K562 (cell line): Measurements from ENCODE around the gene KAZALD1. TPM values are rescaled to one million over a fixed set of nuclear protein-coding genes. Genes with fewer than 3 reads are reported as not detected.

Source experiments
- ATAC-seq: fragments of 200-7000 bp; cut with Tn5 transposase; 3 replicates; pipeline ENCODE4 v1.9.1; 2020; ENCODE audit warnings: moderate library complexity
- BruUV-seq: library from RNA; stranded (reverse); fragments of 400-500 nt; replicated peaks from 2 replicates; lab custom pipeline; 2021; lab: Mats Ljungman, UMichigan
- CTCF ChIA-PET: fragments of 300-600 bp; formaldehyde crosslinking; extraction: SDS; loops from one replicate; lab custom pipeline; 2021; ENCODE audit warnings: low intra/inter-chr PET ratio; lab: Yijun Ruan, JAX
- POLR2A ChIA-PET: fragments of 300-600, 350-650 bp; sonication (Branson Sonifier 250); formaldehyde crosslinking; extraction: SDS; loops from one replicate; lab custom pipeline; 2021; ENCODE audit warnings: antibody characterized with exemption, inconsistent platforms; lab: Yijun Ruan, JAX
- DNase-seq, 4 experiments: peaks; one replicate each; pipeline versions ENCODE4 v3.0.0 to v3.0.0-alpha.2; 2011 to 2018; ENCODE audit warnings: low spot score in 3 of 4, mixed read lengths in 3 of 4; ENCODE audit errors: extremely low read depth in 1 of 4
- FAIRE-seq: peaks from 2 replicates; lab custom pipeline; 2011; peaks lifted over from hg19 to GRCh38; lab: Jason Lieb, UNC
- H2AFZ ChIP-seq: 2 replicates; pipeline ENCODE4 v1.6.0; 2011; ENCODE audit warnings: low read depth, low read length, control low read depth, inconsistent platforms
- H3K27ac ChIP-seq: fragments of 200-600 bp; 3 replicates; pipeline ENCODE4 v1.8.0; 2011; ENCODE audit warnings: low read depth, mild to moderate bottlenecking, control low read depth, inconsistent platforms, low read length, moderate library complexity, mixed read lengths; ENCODE audit errors: extremely low read depth
- H3K27me3 ChIP-seq, 2 experiments: fragments of 300-600 bp in 1 of 2; 2 replicates in 1 of 2; 3 replicates in 1 of 2; pipeline versions ENCODE4 v1.6.0 to v1.8.0; 2011; ENCODE audit warnings: inconsistent platforms in 2 of 2, low read length in 2 of 2, mild to moderate bottlenecking in 1 of 2, mixed read lengths in 1 of 2, moderate library complexity in 1 of 2; ENCODE audit not compliant: control insufficient read depth in 2 of 2, insufficient read depth in 2 of 2
- H3K36me3 ChIP-seq: fragments of 300-600 bp; 3 replicates; pipeline ENCODE4 v1.8.0; 2011; ENCODE audit warnings: mild to moderate bottlenecking, low read length, inconsistent platforms; ENCODE audit not compliant: control insufficient read depth, insufficient read depth
- H3K4me1 ChIP-seq, 2 experiments: fragments of 200-600 bp in 1 of 2; replicated peaks in 1 of 2; 2 replicates in 1 of 2; 3 replicates in 1 of 2; pipeline versions ENCODE4 v1.5.1 to v1.8.0; 2011; ENCODE audit warnings: inconsistent platforms in 2 of 2, low read length in 2 of 2, mild to moderate bottlenecking in 1 of 2, mixed read lengths in 1 of 2, moderate library complexity in 1 of 2; ENCODE audit not compliant: control insufficient read depth in 2 of 2, insufficient read depth in 2 of 2
- H3K4me2 ChIP-seq: 2 replicates; pipeline ENCODE4 v1.6.1; 2011; ENCODE audit warnings: low read length, control low read depth, inconsistent platforms, mixed read lengths; ENCODE audit not compliant: insufficient read depth
- H3K4me3 ChIP-seq: fragments of 200-600 bp; sonication (generic), shearing (Covaris generic); 2 replicates; pipeline ENCODE4 v1.5.1; 2016; ENCODE audit warnings: control low read depth, inconsistent platforms
- H3K79me2 ChIP-seq: fragments of 200-600 bp; 3 replicates; pipeline ENCODE4 v1.8.0; 2011; ENCODE audit warnings: low read length, inconsistent platforms; ENCODE audit not compliant: control insufficient read depth, insufficient read depth
- H3K9ac ChIP-seq, 2 experiments: 2 replicates each; pipeline versions ENCODE4 v1.6.0 to v1.6.1; 2011; ENCODE audit warnings: low read depth in 2 of 2, low read length in 2 of 2, control low read depth in 1 of 2, inconsistent platforms in 1 of 2, mild to moderate bottlenecking in 1 of 2, mixed read lengths in 1 of 2; ENCODE audit not compliant: insufficient read depth in 1 of 2
- H3K9me1 ChIP-seq: one replicate; pipeline ENCODE4 v1.6.0; 2011; ENCODE audit warnings: inconsistent platforms, mild to moderate bottlenecking, low read length, moderate library complexity; ENCODE audit not compliant: control insufficient read depth, insufficient read depth
- H3K9me3 ChIP-seq: replicated peaks from 2 replicates; pipeline ENCODE4 v1.5.1; 2011; ENCODE audit warnings: low read depth, low read length, inconsistent platforms; ENCODE audit not compliant: control insufficient read depth, insufficient read depth
- H4K20me1 ChIP-seq: replicated peaks from 2 replicates; pipeline ENCODE4 v1.6.1; 2011; ENCODE audit warnings: low read length, inconsistent platforms, mixed read lengths; ENCODE audit not compliant: control insufficient read depth, insufficient read depth
- DNMT1 ChIP-seq: fragments of 450-650 bp; IDR thresholded peaks from 2 replicates; pipeline ENCODE4 v1.6.1; 2016; ENCODE audit warnings: antibody characterized with exemption, mild to moderate bottlenecking
- ETV5 ChIP-seq: sonication (generic); formaldehyde crosslinking; IDR thresholded peaks from 2 replicates; pipeline ENCODE4 v1.4.0; 2020; ENCODE audit warnings: low read depth, mild to moderate bottlenecking, missing genetic modification reagents
- HDAC3 ChIP-seq: fragments of 450-650 bp; IDR thresholded peaks from 2 replicates; pipeline ENCODE4 v1.6.1; 2018; ENCODE audit warnings: borderline replicate concordance, mild to moderate bottlenecking, moderate library complexity; ENCODE audit not compliant: partially characterized antibody
- HMG20A ChIP-seq: fragments of 450-650 bp; formaldehyde crosslinking; conservative IDR thresholded peaks from 2 replicates; pipeline ENCODE4 v1.4.0; 2020; ENCODE audit warnings: mild to moderate bottlenecking, mixed read lengths
- RNF2 ChIP-seq: sonication (generic); IDR thresholded peaks from 2 replicates; pipeline ENCODE4 v1.6.1; 2016
- SMARCE1 ChIP-seq: fragments of 450-650 bp; IDR thresholded peaks from 2 replicates; pipeline ENCODE4 v1.7.1; 2016; ENCODE audit warnings: mild to moderate bottlenecking
- TSHZ1 ChIP-seq: fragments of 250-450 bp; sonication (Bioruptor Pico); IDR thresholded peaks from 2 replicates; pipeline ENCODE4 v1.4.0; 2020; ENCODE audit warnings: mild to moderate bottlenecking, moderate library complexity
- ZNF175 ChIP-seq: fragments of 200-800 bp; sonication (Bioruptor generic); IDR thresholded peaks from 2 replicates; pipeline ENCODE4 v1.6.1; 2016; ENCODE audit warnings: low read depth, mild to moderate bottlenecking, missing genetic modification characterization, missing compliant biosample characterization
- ZNF280A ChIP-seq: fragments of 450-650 bp; IDR thresholded peaks from 2 replicates; pipeline ENCODE4 v1.6.1; 2018; ENCODE audit warnings: mild to moderate bottlenecking, low read depth; ENCODE audit not compliant: partially characterized antibody
- ZNF384 ChIP-seq: IDR thresholded peaks from 2 replicates; pipeline ENCODE4 v1.6.1; 2012; ENCODE audit warnings: low read depth, low read length, improper control_type of control experiment
- ZNF780A ChIP-seq: fragments of 250-450 bp; sonication (Bioruptor Pico); IDR thresholded peaks from 2 replicates; pipeline ENCODE4 v1.5.0; 2021; ENCODE audit warnings: mild to moderate bottlenecking
- WGBS: fragments of 100-300 bp; shearing (Covaris generic); methylation state at CpG from one replicate; pipeline ENCODE4 v1.1.6; 2016; ENCODE audit warnings: low coverage, mixed read lengths; ENCODE audit not compliant: insufficient coverage; ENCODE audit errors: missing lambda C conversion rate; 5-methylcytosine and 5-hydroxymethylcytosine counted together
- in situ Hi-C: fragments of 300-500 bp; cut with MboI; formaldehyde crosslinking; loops from 4 replicates; pipeline ENCODE4 v1.15.0; 2018; ENCODE audit warnings: inconsistent platforms, mixed read lengths
- intact Hi-C: fragments of 100-400 bp; cut with micrococcal nuclease; formaldehyde crosslinking; loops from 2 replicates; pipeline ENCODE4 v1.14.2; 2022
- polyA plus RNA-seq, 8 experiments: library from polyadenylated mRNA; depleted of rRNA in 4 of 8; stranded (reverse) in 5 of 8; unstranded in 3 of 8; fragments of >200 nt; fragmentation: Nextera tagmentation in 2 of 8; fragmentation: Illumina TruSeq in 1 of 8; extraction: Ambion mirVana in 2 of 8; extraction: Trizol in 1 of 8; gene quantifications; 2 replicates each; pipeline versions ENCODE4 v1.2.1 to v1.2.3, GENCODE V29; 2011 to 2014; ENCODE audit warnings: inconsistent platforms in 1 of 8, missing spikeins in 1 of 8
- total RNA-seq, 7 experiments: library from RNA; depleted of rRNA in 6 of 7; stranded (reverse); fragments of >200 nt in 6 of 7; fragmentation: Illumina TruSeq in 2 of 7; extraction: Trizol in 2 of 7; gene quantifications; 2 replicates each; pipeline versions ENCODE4 v1.2.1 to v1.2.3, GENCODE V29; 2011 to 2021; ENCODE audit warnings: low replicate concordance in 1 of 7
- TF ChIP-seq, protein P1 (sequence below), 2 experiments: IDR thresholded peaks; 2 replicates each; pipeline ENCODE4 v1.6.1; 2011; ENCODE audit warnings: borderline replicate concordance in 1 of 2, control low read depth in 1 of 2, low read depth in 1 of 2, low read length in 1 of 2, mild to moderate bottlenecking in 1 of 2, mixed read lengths in 1 of 2, moderate library complexity in 1 of 2; ENCODE audit not compliant: insufficient read depth in 1 of 2, insufficient read length in 1 of 2, poor library complexity in 1 of 2, severe bottlenecking in 1 of 2; ENCODE audit errors: extremely low read depth in 1 of 2
- TF ChIP-seq, protein P2 (sequence below): fragments of 250-450 bp; sonication (Bioruptor Pico); IDR thresholded peaks from 2 replicates; pipeline ENCODE4 v1.5.0; 2021

KAZALD1 gene
- total and polyA plus RNA-seq, 9 of the 15 experiments (the other 6 are each of a cell fraction or from before 2014, with no cell fraction given) = 0.15 to 10.0 (median 4.9) TPM

GRCh38 chr10:101067356-101068083 lies 5.7 kb downstream of the KAZALD1 start:
- in situ Hi-C loops (no loop called here), intact Hi-C loops (loop anchor here (1.0 to 10.0 kb wide), 5 partner anchors 7 to 987 kb away; partner anchors contain the start of genes ARMH3, PDZD7 and SFXN3)
- peak overlapping the region; percentile 89 for H2AFZ ChIP-seq
- BruUV-seq = no TSS peak
- peak overlapping the region; percentile 58 for H3K4me3 ChIP-seq
- FAIRE-seq = peak; percentile 95
- DNase-seq = peak; percentile 55 to 88 (median 62)
- H3K4me2 ChIP-seq = peak overlapping the region; percentile 81
- H3K9me1 ChIP-seq = no peaks in the 10 kb centered on the region
- peak overlapping the region; percentile 51 to 92 for H3K9ac ChIP-seq
- ChIA-PET CTCF (interaction anchor here (0.5 to 3.7 kb wide), 6 partner anchors 8 to 840 kb away, joined by 3 to 37 read pairs (median 12); partner anchors contain the start of gene LZTS2), POLR2A (interaction anchor here (0.6 to 1.4 kb wide), 3 partner anchors 51 to 714 kb away, joined by 3 to 4 read pairs (median 3); no protein-coding TSS in a partner anchor)
- H3K9me3 ChIP-seq = no peaks in the 10 kb centered on the region
- 4% methylated on average over 32 of the region's 43 CpGs for WGBS
- H3K27me3 ChIP-seq = no peaks in the 10 kb centered on the region
- peak overlapping the region; percentile 54; the same call in 2 of the 3 replicates for H3K27ac ChIP-seq
- no peaks in the 10 kb centered on the region for H4K20me1 ChIP-seq
- H3K79me2 ChIP-seq = peaks cover 16% of the 10 kb centered on the region; the same call in 2 of the 3 replicates
- peaks cover 52 to 64% of the 10 kb centered on the region in 2 experiments for H3K4me1 ChIP-seq
- ATAC-seq = peak; percentile 33
- no peaks in the 10 kb centered on the region for H3K36me3 ChIP-seq
- TF ChIP-seq ZNF280A = no peak
- no peak for TF ChIP-seq ZNF175
- TF ChIP-seq HDAC3 = no peak
- TF ChIP-seq, protein P1, sequence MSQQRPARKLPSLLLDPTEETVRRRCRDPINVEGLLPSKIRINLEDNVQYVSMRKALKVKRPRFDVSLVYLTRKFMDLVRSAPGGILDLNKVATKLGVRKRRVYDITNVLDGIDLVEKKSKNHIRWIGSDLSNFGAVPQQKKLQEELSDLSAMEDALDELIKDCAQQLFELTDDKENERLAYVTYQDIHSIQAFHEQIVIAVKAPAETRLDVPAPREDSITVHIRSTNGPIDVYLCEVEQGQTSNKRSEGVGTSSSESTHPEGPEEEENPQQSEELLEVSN (IDR thresholded peaks at IDR 0.05; ENCODE audit: borderline replicate concordance in 1 of 2, extremely low read depth in 1 of 2, insufficient read depth in 1 of 2, insufficient read length in 1 of 2, low read depth in 1 of 2, low read length in 1 of 2, poor library complexity in 1 of 2, severe bottlenecking in 1 of 2) = no peak
- no peak for TF ChIP-seq HMG20A (CRISPR knock-in tag)
- no peak for TF ChIP-seq ZNF780A (CRISPR knock-in tag)
- TF ChIP-seq ZNF384 = no peak
- TF ChIP-seq RNF2 = no peak
- 0 out of 2 replicates have a peak, but pooled peaks have one; percentile 22 for TF ChIP-seq ETV5 (CRISPR knock-in tag)
- no peak for TF ChIP-seq SMARCE1
- no peak for TF ChIP-seq DNMT1
- TF ChIP-seq, protein P2, sequence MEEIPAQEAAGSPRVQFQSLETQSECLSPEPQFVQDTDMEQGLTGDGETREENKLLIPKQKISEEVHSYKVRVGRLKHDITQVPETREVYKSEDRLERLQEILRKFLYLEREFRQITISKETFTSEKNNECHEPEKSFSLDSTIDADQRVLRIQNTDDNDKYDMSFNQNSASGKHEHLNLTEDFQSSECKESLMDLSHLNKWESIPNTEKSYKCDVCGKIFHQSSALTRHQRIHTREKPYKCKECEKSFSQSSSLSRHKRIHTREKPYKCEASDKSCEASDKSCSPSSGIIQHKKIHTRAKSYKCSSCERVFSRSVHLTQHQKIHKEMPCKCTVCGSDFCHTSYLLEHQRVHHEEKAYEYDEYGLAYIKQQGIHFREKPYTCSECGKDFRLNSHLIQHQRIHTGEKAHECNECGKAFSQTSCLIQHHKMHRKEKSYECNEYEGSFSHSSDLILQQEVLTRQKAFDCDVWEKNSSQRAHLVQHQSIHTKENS (CRISPR knock-in tag) = no peak
- no peak for TF ChIP-seq TSHZ1
